Activated T-helper 1 cell treated with anti-CD3 and anti-CD28 coated beads, Interleukin-12 subunit alpha, Interleukin-12 subunit beta, Interleukin-2, Interleukin-4 antibody, amounts not matched to agents 30 ng/mL and 10 ng/mL and 1 ng/mL, durations not matched to agents 14 hours and 24 hours and 36 hours (primary cell): Measurements from ENCODE around the gene IL20RA. TPM values are rescaled to one million over a fixed set of nuclear protein-coding genes. Genes with fewer than 3 reads are reported as not detected.

Experiments
- DNase-seq: peaks from one replicate; pipeline ENCODE4 v3.0.0; 2021; ENCODE audit warnings: low spot score
- H3K27ac Mint-ChIP-seq: one replicate; pipeline ENCODE4 v1.8.0; 2021; ENCODE audit warnings: mild to moderate bottlenecking, mixed read lengths
- H3K27me3 Mint-ChIP-seq: one replicate; pipeline ENCODE4 v1.8.0; 2022; ENCODE audit warnings: mild to moderate bottlenecking, moderate library complexity, mixed read lengths; ENCODE audit not compliant: insufficient read depth
- H3K36me3 Mint-ChIP-seq: one replicate; pipeline ENCODE4 v1.8.0; 2021; ENCODE audit warnings: low read depth, mixed read lengths
- H3K4me1 Mint-ChIP-seq: one replicate; pipeline ENCODE4 v1.8.0; 2021; ENCODE audit warnings: low read depth, mixed read lengths
- H3K4me3 Mint-ChIP-seq: one replicate; pipeline ENCODE4 v1.8.0; 2021; ENCODE audit warnings: mild to moderate bottlenecking, moderate library complexity, mixed read lengths
- H3K9me3 Mint-ChIP-seq: one replicate; pipeline ENCODE4 v1.8.0; 2021; ENCODE audit warnings: mixed read lengths
- intact Hi-C: fragments of 100-400 bp; cut with micrococcal nuclease; formaldehyde crosslinking; loops from one replicate; pipeline ENCODE4 v1.15.1; 2024
- total RNA-seq: library from RNA; stranded (reverse); gene quantifications from 2 replicates; pipeline ENCODE4 v1.2.3, GENCODE V29; 2022

IL20RA gene
- total RNA-seq, 1 donor from 2014 or later: not detected

- intact Hi-C loops: no loop called here
- H3K27me3 Mint-ChIP-seq: peaks cover 29% of the 10 kb centered on the region
- H3K4me1 Mint-ChIP-seq: peaks cover 5% of the 10 kb centered on the region
- no peak overlapping the region for H3K4me3 Mint-ChIP-seq
- no peaks in the 10 kb centered on the region for H3K36me3 Mint-ChIP-seq
- no peak overlapping the region for H3K27ac Mint-ChIP-seq
- H3K9me3 Mint-ChIP-seq: no peaks in the 10 kb centered on the region
- DNase-seq: no peak
Observed at GRCh38 chr6:136956590-136957544, 87.9 kb downstream of the IL20RA start.

DNA sequence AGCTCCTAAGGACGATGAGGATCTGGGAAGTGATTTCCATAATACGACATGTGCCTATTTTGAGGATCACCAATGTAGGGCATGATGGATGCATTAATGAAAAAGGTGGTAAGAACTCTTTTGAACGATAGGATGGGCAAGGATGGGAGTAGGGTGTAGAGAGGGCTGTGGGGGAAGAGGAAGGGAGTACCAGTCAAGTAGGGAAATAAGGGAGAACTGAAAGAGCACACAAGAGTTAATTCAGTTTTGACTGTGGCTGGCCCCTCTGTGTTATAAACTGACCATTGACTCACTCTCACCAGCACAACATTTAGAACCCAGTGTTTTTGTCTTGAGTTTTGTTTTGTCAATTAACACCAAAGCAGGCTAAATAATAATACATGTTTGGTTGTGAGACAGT is 89.6 kb downstream of the IL20RA start:
- Mint-ChIP-seq H3K27me3 (peaks cover 31% of the 10 kb centered on the region), H3K9me3 (no peaks in the 10 kb centered on the region), H3K36me3 (no peaks in the 10 kb centered on the region), H3K4me1 (peaks cover 5% of the 10 kb centered on the region), H3K27ac (no peak overlapping the region), H3K4me3 (no peak overlapping the region)
- no peak for DNase-seq
- intact Hi-C loops: no loop called here

DNA sequence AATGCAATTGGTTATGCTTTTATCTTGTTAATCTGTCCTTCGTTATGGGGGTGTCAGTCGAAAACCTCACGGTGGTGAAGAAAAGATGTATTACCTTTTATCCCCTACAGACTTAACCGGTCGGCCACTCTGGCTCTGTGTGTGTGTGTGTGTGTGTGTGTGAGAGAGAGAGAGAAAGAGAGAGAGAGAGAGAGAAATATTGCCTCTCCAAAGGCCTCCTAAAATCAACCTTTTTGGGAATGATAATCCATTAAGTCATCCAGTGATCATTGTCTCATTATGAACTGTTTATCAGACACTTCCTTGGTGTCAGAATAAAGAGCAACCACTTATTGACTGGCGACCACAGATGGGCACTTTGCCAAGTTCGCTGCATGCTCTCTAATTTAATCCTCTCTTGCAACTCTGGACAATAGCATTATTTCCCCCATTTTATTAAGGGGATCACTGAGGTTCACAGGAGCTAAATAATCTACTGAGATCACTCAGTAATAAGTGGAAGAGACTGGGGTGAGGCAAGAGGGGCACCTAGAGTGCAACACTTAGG is 92.0 kb downstream of the IL20RA start:
- Mint-ChIP-seq H3K27me3 (peaks cover 38% of the 10 kb centered on the region), H3K36me3 (no peaks in the 10 kb centered on the region), H3K9me3 (no peaks in the 10 kb centered on the region), H3K4me1 (peaks cover 5% of the 10 kb centered on the region), H3K4me3 (no peak overlapping the region), H3K27ac (no peak overlapping the region)
- DNase-seq: no peak
- intact Hi-C loops: no loop called here

GRCh38 chr6:136950436-136951126 is 94.2 kb downstream of the IL20RA start:
- no peak overlapping the region for H3K4me3 Mint-ChIP-seq
- no peaks in the 10 kb centered on the region for H3K9me3 Mint-ChIP-seq
- intact Hi-C loops: no loop called here
- DNase-seq: no peak
- no peaks in the 10 kb centered on the region for H3K4me1 Mint-ChIP-seq
- no peak overlapping the region for H3K27ac Mint-ChIP-seq
- H3K36me3 Mint-ChIP-seq: no peaks in the 10 kb centered on the region
- peaks cover 30% of the 10 kb centered on the region for H3K27me3 Mint-ChIP-seq

Other genes starting within 250 kb of the IL20RA start
- gene PEX7, start 222.4 kb downstream of the IL20RA start, total RNA-seq: 3.7 and 4.2 TPM in 2 replicates
- not detected in 2 replicates for gene SLC35D3, start 122.7 kb downstream of the IL20RA start, total RNA-seq
- gene IL22RA2, start 128.7 kb upstream of the IL20RA start, total RNA-seq: not detected in 2 replicates
- 12.5 and 12.6 TPM in 2 replicates for gene IFNGR1, start 174.4 kb upstream of the IL20RA start, total RNA-seq